PFSK-1 (cell line): ENCODE data around the gene MSH5.

ENCODE experiments used
- POLR2AphosphoS5 ChIP-seq: IDR thresholded peaks from 2 replicates; pipeline ENCODE4 v1.6.1; 2012; ENCODE audit warnings: low read depth, mild to moderate bottlenecking, control low read depth, low read length, moderate library complexity
- TF ChIP-seq, protein P1 (sequence below), 2 experiments: IDR thresholded peaks; 2 replicates each; pipeline versions ENCODE4 v1.6.1 to v1.8.0; 2011 to 2012; ENCODE audit warnings: low read depth in 2 of 2, low read length in 2 of 2, control low read depth in 1 of 2, inconsistent platforms in 1 of 2, mild to moderate bottlenecking in 1 of 2, moderate library complexity in 1 of 2; ENCODE audit not compliant: insufficient read depth in 1 of 2

DNA sequence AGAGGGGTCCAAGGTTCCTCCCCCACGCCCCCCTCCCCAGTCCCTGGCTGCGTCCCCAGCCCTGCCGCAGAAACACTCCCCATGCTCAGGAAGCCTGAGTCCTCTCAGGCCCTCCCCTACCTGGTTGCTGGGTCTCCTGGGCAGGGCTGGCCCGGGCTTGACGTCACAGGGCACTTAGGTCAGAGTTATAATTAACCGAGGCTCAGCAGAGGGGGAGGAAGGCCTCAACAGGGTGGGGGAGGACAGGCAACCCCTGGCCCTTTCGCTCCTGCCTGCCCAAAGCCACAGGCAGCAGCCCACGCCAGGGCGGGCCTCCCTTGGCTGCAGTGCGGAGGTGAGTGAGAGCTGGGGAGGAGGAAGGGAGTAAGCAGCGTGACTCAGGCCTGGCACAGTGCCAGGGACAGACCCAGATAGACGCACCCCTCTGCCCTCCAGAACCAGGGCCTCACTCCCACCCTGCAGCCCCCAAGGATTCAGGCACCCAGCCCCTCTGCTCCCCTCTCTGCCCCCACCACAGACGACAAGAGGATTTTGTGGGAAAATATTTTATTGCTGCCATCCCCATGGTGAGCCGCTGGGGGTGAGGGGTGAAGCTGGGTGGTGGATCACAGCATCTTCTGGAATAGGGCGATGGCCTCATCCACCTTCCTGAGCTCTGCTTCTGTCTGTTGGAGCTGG lies 37.3 kb downstream of the MSH5 start, which contains the start of gene VWA7:
- peak; percentile 70 for TF ChIP-seq POLR2AphosphoS5
- TF ChIP-seq, protein P1, sequence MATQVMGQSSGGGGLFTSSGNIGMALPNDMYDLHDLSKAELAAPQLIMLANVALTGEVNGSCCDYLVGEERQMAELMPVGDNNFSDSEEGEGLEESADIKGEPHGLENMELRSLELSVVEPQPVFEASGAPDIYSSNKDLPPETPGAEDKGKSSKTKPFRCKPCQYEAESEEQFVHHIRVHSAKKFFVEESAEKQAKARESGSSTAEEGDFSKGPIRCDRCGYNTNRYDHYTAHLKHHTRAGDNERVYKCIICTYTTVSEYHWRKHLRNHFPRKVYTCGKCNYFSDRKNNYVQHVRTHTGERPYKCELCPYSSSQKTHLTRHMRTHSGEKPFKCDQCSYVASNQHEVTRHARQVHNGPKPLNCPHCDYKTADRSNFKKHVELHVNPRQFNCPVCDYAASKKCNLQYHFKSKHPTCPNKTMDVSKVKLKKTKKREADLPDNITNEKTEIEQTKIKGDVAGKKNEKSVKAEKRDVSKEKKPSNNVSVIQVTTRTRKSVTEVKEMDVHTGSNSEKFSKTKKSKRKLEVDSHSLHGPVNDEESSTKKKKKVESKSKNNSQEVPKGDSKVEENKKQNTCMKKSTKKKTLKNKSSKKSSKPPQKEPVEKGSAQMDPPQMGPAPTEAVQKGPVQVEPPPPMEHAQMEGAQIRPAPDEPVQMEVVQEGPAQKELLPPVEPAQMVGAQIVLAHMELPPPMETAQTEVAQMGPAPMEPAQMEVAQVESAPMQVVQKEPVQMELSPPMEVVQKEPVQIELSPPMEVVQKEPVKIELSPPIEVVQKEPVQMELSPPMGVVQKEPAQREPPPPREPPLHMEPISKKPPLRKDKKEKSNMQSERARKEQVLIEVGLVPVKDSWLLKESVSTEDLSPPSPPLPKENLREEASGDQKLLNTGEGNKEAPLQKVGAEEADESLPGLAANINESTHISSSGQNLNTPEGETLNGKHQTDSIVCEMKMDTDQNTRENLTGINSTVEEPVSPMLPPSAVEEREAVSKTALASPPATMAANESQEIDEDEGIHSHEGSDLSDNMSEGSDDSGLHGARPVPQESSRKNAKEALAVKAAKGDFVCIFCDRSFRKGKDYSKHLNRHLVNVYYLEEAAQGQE (IDR thresholded peaks at IDR 0.05; ENCODE audit: insufficient read depth in 1 of 2, low read depth in 2 of 2, low read length in 2 of 2): peak in 1 of 2 experiments; percentile 13; a peak in 3 of 4 replicates
